GM12865 (cell line): ENCODE data around the gene PRMT3.
A peak's percentile ranks its signal among the peaks of the same experiment; 100 is the strongest.
"Not testable (repeated sequence)": the region's sequence is repeated elsewhere in the genome, so short reads cannot be mapped to it uniquely, and the experiment has no call there.

Experiments used
- DNase-seq: peaks from one replicate; pipeline ENCODE4 v3.0.0; 2010; ENCODE audit warnings: low read depth
- H3K4me3 ChIP-seq: 2 replicates; pipeline ENCODE4 v1.5.1; 2011; ENCODE audit warnings: mild to moderate bottlenecking, low read depth, low read length, control low read depth
- CTCF ChIP-seq: IDR thresholded peaks from 2 replicates; pipeline ENCODE4 v1.5.1; 2011; ENCODE audit warnings: low read length, control low read depth, low read depth, inconsistent platforms; ENCODE audit not compliant: insufficient read depth; ENCODE audit errors: missing control alignments

The PRMT3 gene

DNA sequence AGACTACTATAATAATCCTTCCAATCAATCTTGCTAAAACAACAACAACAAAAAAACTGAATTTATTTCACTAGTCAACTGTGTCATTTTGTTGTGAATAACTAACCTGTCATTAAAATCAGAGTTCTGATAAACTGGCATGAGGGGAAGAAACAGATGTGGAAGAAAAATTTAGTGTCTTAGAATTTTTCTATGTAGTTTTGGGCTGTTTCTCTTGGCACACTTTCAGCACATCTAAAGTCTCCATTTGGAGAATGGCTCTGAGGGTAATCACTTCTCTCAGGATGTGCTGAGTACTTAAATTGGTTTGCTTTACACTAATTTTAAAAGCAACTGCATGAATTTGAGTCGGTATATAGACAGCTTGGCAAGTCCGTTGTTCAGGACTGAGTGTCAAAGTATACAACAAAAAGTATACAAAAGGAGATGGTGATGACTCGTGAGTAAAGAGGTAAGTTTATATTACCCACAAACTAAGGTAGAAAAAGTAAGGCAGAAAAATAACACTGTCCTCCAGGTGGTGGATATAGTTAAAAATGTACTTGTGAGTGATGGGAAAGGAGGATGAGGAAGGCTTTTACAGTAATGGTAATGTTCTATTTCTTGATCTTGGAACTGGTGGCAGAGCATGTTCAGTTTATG lies 13.8 kb upstream of the PRMT3 start:
- DNase-seq = no peak

DNA sequence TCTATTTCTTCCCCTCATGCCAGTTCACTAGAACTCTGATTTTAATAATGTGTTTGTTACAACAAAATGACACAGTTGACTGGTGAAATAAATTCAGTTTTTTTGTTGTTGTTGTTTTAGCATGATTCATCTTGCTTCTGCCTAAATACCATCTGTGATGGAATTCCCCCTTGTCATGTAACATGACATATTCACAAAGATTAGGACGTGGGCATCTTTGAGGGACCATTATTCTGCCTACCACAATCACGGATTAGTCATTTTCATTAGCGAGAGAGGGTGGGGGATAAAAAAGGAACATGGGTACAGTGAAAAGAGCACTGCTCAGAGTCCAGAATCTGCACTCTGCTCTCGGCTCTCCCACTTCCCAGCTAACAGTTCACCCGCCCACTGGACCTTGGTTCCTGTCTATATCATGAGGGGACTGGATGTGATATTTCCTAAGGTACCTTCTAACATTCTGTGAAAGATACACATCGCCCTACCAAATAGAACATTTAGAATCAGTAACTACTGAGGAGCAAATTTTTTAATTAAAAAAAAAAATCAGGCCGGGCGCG lies 12.7 kb upstream of the PRMT3 start:
- no peak for DNase-seq

More for the DNA sequence above, 13.8 kb upstream of the PRMT3 start:
- H3K4me3 ChIP-seq = no peak overlapping the region
- no peak for TF ChIP-seq CTCF

DNA sequence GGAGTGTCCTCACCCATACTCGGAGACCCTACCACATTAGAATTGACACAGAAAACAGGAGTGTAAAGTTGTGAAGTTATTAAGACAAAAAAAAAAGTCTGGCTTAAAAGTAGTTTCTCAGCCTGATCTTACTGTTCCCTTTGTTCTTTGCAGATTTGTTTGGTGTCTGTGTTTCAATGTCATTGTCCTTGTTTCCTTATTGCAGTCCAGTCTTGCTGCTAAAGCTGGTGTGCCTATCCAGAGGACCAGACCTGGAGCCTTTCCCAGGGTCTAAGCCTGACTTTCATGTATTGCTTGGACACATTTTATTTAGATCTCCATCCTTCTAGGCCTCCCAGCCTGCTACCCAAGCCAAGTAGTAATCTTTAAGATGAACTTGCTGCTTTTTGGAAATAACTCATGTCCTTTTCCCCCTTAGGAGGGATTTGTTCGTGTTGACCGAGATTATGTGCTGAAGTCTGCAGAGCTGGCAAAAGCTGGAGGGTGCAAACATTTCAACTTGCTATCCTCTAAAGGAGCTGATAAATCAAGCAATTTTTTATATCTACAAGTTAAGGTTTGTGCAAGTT lies 11.3 kb upstream of the PRMT3 start:
- no peak for TF ChIP-seq CTCF
- no peak overlapping the region for H3K4me3 ChIP-seq
- DNase-seq = no peak

More for the DNA sequence above, 12.7 kb upstream of the PRMT3 start:
- no peak overlapping the region for H3K4me3 ChIP-seq
- no peak for TF ChIP-seq CTCF

DNA sequence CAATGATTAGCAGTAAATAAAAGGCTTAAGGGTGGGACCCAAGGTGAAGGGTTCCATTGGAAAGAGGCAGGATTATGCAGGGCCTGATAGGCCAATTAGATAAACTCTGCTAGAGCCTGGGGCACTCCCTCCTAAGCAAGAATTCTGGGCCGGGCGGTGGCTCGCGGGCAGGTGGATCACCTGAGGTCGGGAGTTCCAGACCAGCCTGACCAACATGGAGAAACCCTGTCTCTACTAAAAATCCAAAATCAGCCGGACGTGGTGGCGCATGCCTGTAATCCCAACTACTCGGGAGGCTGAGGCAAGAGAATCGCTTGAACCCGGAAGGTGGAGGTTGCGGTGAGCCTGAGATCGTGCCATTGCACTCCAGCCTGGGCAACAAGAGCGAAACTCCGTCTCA lies 1.5 kb upstream of the PRMT3 start:
- DNase-seq, H3K4me3 ChIP-seq: not testable (repeated sequence)

DNA sequence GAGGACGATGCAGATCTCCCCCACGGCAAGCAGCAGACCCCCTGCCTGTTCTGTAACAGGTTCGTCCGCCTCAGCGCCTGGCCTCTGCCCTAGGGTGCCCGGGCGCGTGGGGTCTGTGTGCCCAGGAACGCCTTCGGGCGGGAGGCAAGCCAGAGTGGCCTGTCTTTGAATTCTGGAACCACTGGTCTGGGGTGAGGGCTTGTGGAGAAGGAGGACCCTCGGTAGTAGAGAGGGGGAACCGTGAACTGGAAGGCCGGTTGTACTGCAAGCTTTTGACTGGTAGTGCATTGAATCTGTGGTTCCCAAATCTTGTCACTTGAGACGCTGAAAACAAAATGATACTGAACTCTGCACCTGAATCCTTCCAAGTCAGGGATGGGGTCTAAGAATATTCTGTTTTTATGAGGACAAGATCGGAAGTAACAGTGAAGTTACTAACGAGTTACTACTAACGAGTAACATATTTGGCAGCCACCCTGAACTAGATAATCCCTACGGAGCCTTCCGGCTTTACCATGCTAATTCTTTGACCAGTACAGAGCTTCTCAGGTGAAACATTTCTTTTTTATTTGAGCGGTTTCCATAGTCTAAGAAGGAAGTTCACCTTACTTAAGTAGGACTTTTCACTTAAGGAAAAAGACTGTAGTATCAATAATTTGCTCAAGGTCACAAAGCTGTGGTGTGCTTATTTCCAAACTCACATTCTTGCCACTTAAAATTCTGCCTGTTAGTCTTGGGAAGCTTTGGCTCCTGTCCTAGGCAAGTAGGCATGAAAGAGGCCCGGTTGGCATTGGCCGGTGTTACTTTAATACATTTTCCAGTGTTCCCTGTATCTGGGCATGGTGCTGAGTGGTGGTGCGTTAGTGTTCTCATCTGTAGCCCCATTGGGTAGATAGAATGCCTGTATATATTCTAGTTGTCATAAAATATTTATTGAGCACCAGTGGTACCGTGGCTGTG lies 860 bp downstream of the PRMT3 start:
- DNase-seq = peak; percentile 19
- peak overlapping the region; percentile 84 for H3K4me3 ChIP-seq
- TF ChIP-seq CTCF = no peak

- peak; percentile 56 for TF ChIP-seq CTCF
- peak; percentile 57 for DNase-seq
- H3K4me3 ChIP-seq = no peak overlapping the region
Observed at GRCh38 chr11:20397281-20397680, 9.8 kb downstream of the PRMT3 start.

DNA sequence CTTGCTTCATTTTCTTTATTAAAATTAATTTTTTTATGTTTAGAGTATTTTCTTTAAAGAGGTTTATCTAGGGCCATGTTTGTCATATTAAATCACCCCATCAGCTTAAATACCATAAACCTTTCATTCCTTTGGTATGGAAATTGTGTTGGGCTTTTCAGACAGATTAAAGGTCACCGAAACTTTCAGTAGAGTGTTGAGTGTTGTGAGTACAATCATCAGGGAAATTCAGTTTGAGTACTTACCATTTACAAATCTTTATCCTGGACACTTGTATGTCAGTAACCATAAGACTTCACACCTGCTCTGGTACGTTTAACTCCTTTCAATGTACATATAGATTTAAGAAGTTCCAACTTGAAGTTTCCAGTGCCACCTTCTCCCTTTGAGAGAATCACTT lies 12.0 kb downstream of the PRMT3 start:
- DNase-seq = no peak
- TF ChIP-seq CTCF = no peak
- H3K4me3 ChIP-seq = no peak overlapping the region
